SU-DHL-6 (cell line): ENCODE results near the gene FN1.

Experiments
- EZH2phosphoT487 ChIP-seq: fragments of 200-600 bp; sonication (generic), shearing (Covaris generic); conservative IDR thresholded peaks from 2 replicates; pipeline ENCODE4 v1.6.1; 2018; ENCODE audit warnings: mild to moderate bottlenecking, antibody characterized with exemption, low read length, moderate library complexity, mixed read lengths
- TF ChIP-seq, protein P1 (sequence below): fragments of 200-600 bp; sonication (generic); IDR thresholded peaks from one replicate; pipeline ENCODE4 v1.5.1; 2017; ENCODE audit warnings: antibody characterized with exemption, mild to moderate bottlenecking, low read length, moderate library complexity; ENCODE audit not compliant: insufficient read depth, poor library complexity, severe bottlenecking

DNA sequence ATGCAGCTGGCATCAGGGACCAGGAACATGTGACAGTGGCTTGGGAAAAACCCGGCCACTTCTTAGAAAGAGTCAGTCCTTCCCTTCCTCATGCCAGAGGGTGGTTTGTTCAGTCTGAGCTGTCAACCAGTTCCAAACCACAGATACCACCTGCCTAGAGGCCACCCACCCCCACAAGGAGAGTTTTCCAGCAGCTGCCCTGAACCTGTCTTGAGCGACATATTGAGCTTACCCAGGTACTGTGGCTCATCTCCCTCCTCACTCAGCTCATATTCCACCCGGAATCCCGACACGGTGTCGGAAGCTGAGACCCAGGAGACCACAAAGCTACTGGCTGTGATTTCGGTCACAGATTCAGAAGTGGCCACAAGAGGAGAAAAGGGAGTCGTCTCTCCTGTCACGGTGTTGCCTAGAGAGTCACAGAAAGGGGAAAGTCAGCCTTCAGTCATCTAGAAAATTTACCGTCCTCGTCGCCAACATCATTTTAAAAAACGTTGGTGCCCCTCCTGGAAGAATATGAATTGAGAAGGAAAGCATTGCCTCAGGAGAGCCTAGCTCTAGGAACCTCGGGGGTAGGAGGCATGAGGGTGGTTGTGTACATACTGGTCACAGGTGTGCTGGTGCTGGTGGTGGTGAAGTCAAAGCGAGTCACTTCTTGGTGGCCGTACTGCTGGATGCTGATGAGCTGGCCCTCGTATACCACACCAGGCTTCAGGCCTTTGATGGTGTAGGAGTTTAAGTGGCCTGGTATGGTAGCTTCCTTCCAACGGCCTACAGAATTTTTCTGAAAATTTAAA is 26.3 kb downstream of the FN1 start:
- TF ChIP-seq, protein P1, sequence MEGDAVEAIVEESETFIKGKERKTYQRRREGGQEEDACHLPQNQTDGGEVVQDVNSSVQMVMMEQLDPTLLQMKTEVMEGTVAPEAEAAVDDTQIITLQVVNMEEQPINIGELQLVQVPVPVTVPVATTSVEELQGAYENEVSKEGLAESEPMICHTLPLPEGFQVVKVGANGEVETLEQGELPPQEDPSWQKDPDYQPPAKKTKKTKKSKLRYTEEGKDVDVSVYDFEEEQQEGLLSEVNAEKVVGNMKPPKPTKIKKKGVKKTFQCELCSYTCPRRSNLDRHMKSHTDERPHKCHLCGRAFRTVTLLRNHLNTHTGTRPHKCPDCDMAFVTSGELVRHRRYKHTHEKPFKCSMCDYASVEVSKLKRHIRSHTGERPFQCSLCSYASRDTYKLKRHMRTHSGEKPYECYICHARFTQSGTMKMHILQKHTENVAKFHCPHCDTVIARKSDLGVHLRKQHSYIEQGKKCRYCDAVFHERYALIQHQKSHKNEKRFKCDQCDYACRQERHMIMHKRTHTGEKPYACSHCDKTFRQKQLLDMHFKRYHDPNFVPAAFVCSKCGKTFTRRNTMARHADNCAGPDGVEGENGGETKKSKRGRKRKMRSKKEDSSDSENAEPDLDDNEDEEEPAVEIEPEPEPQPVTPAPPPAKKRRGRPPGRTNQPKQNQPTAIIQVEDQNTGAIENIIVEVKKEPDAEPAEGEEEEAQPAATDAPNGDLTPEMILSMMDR: no peak
- no peak for TF ChIP-seq EZH2phosphoT487
